Endodermal cell (in vitro differentiated cells): ENCODE data around the gene AGPAT1. TPM values are rescaled to one million over a fixed set of nuclear protein-coding genes. Genes with fewer than 3 reads are reported as not detected.
A peak's percentile ranks its signal among the peaks of the same experiment; 100 is the strongest.
"Not testable (repeated sequence)": the region's sequence is repeated elsewhere in the genome, so short reads cannot be mapped to it uniquely, and the experiment has no call there.

Experiments
- DNase-seq: peaks from one replicate; pipeline ENCODE4 v3.0.0-alpha.2; 2017
- H3K27ac ChIP-seq: 2 replicates; pipeline ENCODE4 v1.5.1; 2013; ENCODE audit warnings: mild to moderate bottlenecking, low read depth, low read length, moderate library complexity
- H3K27me3 ChIP-seq: 2 replicates; pipeline ENCODE4 v1.6.1; 2013; ENCODE audit warnings: mild to moderate bottlenecking, low read length, moderate library complexity; ENCODE audit not compliant: insufficient read depth, control insufficient read depth, poor library complexity, severe bottlenecking
- H3K36me3 ChIP-seq: 2 replicates; pipeline ENCODE4 v1.7.0; 2013; ENCODE audit warnings: mild to moderate bottlenecking, low read length, moderate library complexity; ENCODE audit not compliant: control insufficient read depth, insufficient read depth
- H3K4me1 ChIP-seq: one replicate; pipeline ENCODE4 v1.7.0; 2013; ENCODE audit warnings: low read length; ENCODE audit not compliant: control insufficient read depth, insufficient read depth
- H3K4me3 ChIP-seq: 2 replicates; pipeline ENCODE4 v1.5.1; 2013; ENCODE audit warnings: mild to moderate bottlenecking, low read length, moderate library complexity
- H3K9ac ChIP-seq: 2 replicates; pipeline ENCODE4 v1.6.1; 2013; ENCODE audit warnings: mild to moderate bottlenecking, low read length, moderate library complexity; ENCODE audit not compliant: poor library complexity, severe bottlenecking; ENCODE audit errors: extremely low read depth
- H3K9me3 ChIP-seq: 2 replicates; pipeline ENCODE4 v1.6.1; 2013; ENCODE audit warnings: mild to moderate bottlenecking, low read length, moderate library complexity; ENCODE audit not compliant: control insufficient read depth
- H3K27ac Mint-ChIP-seq: 2 replicates; pipeline ENCODE4 v1.8.0; 2020; ENCODE audit warnings: mixed read lengths
- H3K27me3 Mint-ChIP-seq: 2 replicates; pipeline ENCODE4 v1.8.0; 2021; ENCODE audit warnings: mild to moderate bottlenecking, mixed read lengths; ENCODE audit not compliant: insufficient read depth
- H3K36me3 Mint-ChIP-seq: 2 replicates; pipeline ENCODE4 v1.8.0; 2020; ENCODE audit warnings: low read depth, mixed read lengths
- H3K4me1 Mint-ChIP-seq: 2 replicates; pipeline ENCODE4 v1.8.0; 2020; ENCODE audit warnings: mixed read lengths
- H3K4me3 Mint-ChIP-seq: 2 replicates; pipeline ENCODE4 v1.8.0; 2020; ENCODE audit warnings: mild to moderate bottlenecking, moderate library complexity, mixed read lengths
- H3K9me3 Mint-ChIP-seq: 2 replicates; pipeline ENCODE4 v1.8.0; 2020; ENCODE audit warnings: mild to moderate bottlenecking, mixed read lengths
- CTCF ChIP-seq: fragments of 200-600 bp; sonication (generic); conservative IDR thresholded peaks from 2 replicates; pipeline ENCODE4 v1.5.0; 2021; ENCODE audit warnings: antibody characterized with exemption, mild to moderate bottlenecking
- WGBS, 2 experiments: methylation state at CpG; one replicate each; pipeline versions ENCODE4 v1.1.5 to v1.1.7; 2013; ENCODE audit warnings: missing lambda C conversion rate in 2 of 2, mixed read lengths in 1 of 2; ENCODE audit not compliant: insufficient coverage in 1 of 2, insufficient read length in 1 of 2; 5-methylcytosine and 5-hydroxymethylcytosine counted together
- total RNA-seq, 2 donors: library from RNA; stranded (reverse); fragmentation: NEBNext Ultra II Directional in 1 of 2; extraction: Animal tissue kit (Norgen Biotek cat#: 25700) in 1 of 2; gene quantifications; 2 replicates in 1 of 2; 3 replicates in 1 of 2; pipeline ENCODE4 v1.2.1, GENCODE V29; 2021

Gene AGPAT1
- total RNA-seq, 2 donors from 2014 or later, result 124 to 147 TPM

GRCh38 chr6:32147401-32148132, 28.3 kb downstream of the AGPAT1 start:
- Mint-ChIP-seq H3K36me3 (no peaks in the 10 kb centered on the region), H3K27me3 (peaks cover 27% of the 10 kb centered on the region), H3K27ac (no peak overlapping the region), H3K9me3 (no peaks in the 10 kb centered on the region), H3K4me3 (no peak overlapping the region), H3K4me1 (peaks cover 49% of the 10 kb centered on the region)
- Histone ChIP-seq H3K4me1 (peaks cover 9% of the 10 kb centered on the region), H3K9ac (no peak overlapping the region), H3K27ac (no peak overlapping the region), H3K9me3 (no peaks in the 10 kb centered on the region), H3K36me3 (no peaks in the 10 kb centered on the region), H3K27me3 (no peaks in the 10 kb centered on the region), H3K4me3 (no peak overlapping the region)
- WGBS, 2 experiments, result 87 to 88% methylated on average over 2 to 4 of the region's 4 CpGs
- TF ChIP-seq CTCF, result no peak
- no peak for DNase-seq

GRCh38 chr6:32146687-32147086, 29.2 kb downstream of the AGPAT1 start:
- Histone ChIP-seq H3K27ac (no peak overlapping the region), H3K9me3 (no peaks in the 10 kb centered on the region), H3K36me3 (no peaks in the 10 kb centered on the region), H3K4me3 (peak overlapping the region; percentile 50), H3K27me3 (no peaks in the 10 kb centered on the region), H3K4me1 (peaks cover 3% of the 10 kb centered on the region), H3K9ac (peak overlapping the region; percentile 45)
- Mint-ChIP-seq H3K27me3 (peaks cover 24% of the 10 kb centered on the region), H3K9me3 (no peaks in the 10 kb centered on the region), H3K27ac (peak overlapping the region; percentile 87), H3K4me3 (peak overlapping the region; percentile 2), H3K4me1 (peaks cover 49% of the 10 kb centered on the region), H3K36me3 (no peaks in the 10 kb centered on the region)
- peak; percentile 61 for DNase-seq
- WGBS, 2 experiments, result 40 to 55% methylated on average over 4 of the region's 4 CpGs
- TF ChIP-seq CTCF, result no peak

- Histone ChIP-seq H3K4me3 (peak overlapping the region; percentile 50), H3K9me3 (no peaks in the 10 kb centered on the region), H3K27me3 (no peaks in the 10 kb centered on the region), H3K36me3 (no peaks in the 10 kb centered on the region), H3K4me1 (peaks cover 3% of the 10 kb centered on the region), H3K27ac (no peak overlapping the region), H3K9ac (peak overlapping the region; percentile 45)
- DNase-seq, result no peak
- peak overlapping the region; percentile 2 for H3K4me3 Mint-ChIP-seq
- peak overlapping the region; percentile 87 for H3K27ac Mint-ChIP-seq
- WGBS, 2 experiments, result 64 to 100% methylated on average over 1 of the region's 1 CpG
- TF ChIP-seq CTCF, result no peak
- H3K4me1 Mint-ChIP-seq, result peaks cover 50% of the 10 kb centered on the region
- no peaks in the 10 kb centered on the region for H3K9me3 Mint-ChIP-seq
- H3K36me3 Mint-ChIP-seq, result no peaks in the 10 kb centered on the region
- peaks cover 22% of the 10 kb centered on the region for H3K27me3 Mint-ChIP-seq
Measured at GRCh38 chr6:32146287-32146686, 29.6 kb downstream of the AGPAT1 start.

GRCh38 chr6:32144238-32144637, 31.6 kb downstream of the AGPAT1 start:
- H3K9me3 Mint-ChIP-seq, H3K4me3 ChIP-seq, H3K36me3 ChIP-seq, H3K27ac ChIP-seq, DNase-seq, H3K36me3 Mint-ChIP-seq, H3K9ac ChIP-seq, H3K4me3 Mint-ChIP-seq, H3K27ac Mint-ChIP-seq, H3K9me3 ChIP-seq, H3K27me3 Mint-ChIP-seq, H3K27me3 ChIP-seq: not testable (repeated sequence)
- WGBS, 2 experiments, result 86 to 95% methylated on average over 3 to 7 of the region's 7 CpGs
- peaks cover 11% of the 10 kb centered on the region for H3K4me1 ChIP-seq
- peaks cover 44% of the 10 kb centered on the region for H3K4me1 Mint-ChIP-seq
